Neural cell (in vitro differentiated cells): Measurements from ENCODE around the gene EZR. TPM values are rescaled to one million over a fixed set of nuclear protein-coding genes. Genes with fewer than 3 reads are reported as not detected.

Experiments used
- H2AFZ ChIP-seq: fragments of 200-600, 300-800 bp; sonication (generic), shearing (Covaris generic); 2 replicates; pipeline ENCODE4 v1.6.0; 2014; ENCODE audit warnings: low read depth, mild to moderate bottlenecking, antibody characterized with exemption, low read length, moderate library complexity
- H3F3A ChIP-seq: fragments of 200-600 bp; shearing (Covaris generic); 2 replicates; pipeline ENCODE4 v1.6.1; 2016; ENCODE audit warnings: mild to moderate bottlenecking, moderate library complexity, mixed read lengths, antibody characterized with exemption, low read length; ENCODE audit not compliant: insufficient read depth, poor library complexity, severe bottlenecking
- H3K27ac ChIP-seq: fragments of 200-600, 300-800 bp; sonication (generic), shearing (Covaris generic); 2 replicates; pipeline ENCODE4 v1.5.1; 2014; ENCODE audit warnings: mild to moderate bottlenecking, low read length, moderate library complexity
- H3K27me3 ChIP-seq: fragments of 300-800, 200-600 bp; sonication (generic), shearing (Covaris generic); 2 replicates; pipeline ENCODE4 v1.6.0; 2014; ENCODE audit warnings: mild to moderate bottlenecking, low read depth, low read length, moderate library complexity; ENCODE audit not compliant: insufficient read depth
- H3K36me3 ChIP-seq: fragments of 300-800, 200-600 bp; sonication (generic), shearing (Covaris generic); 2 replicates; pipeline ENCODE4 v1.5.1; 2014; ENCODE audit warnings: mild to moderate bottlenecking, antibody characterized with exemption, low read length, moderate library complexity; ENCODE audit not compliant: insufficient read depth
- H3K4me2 ChIP-seq: fragments of 300-800, 200-600 bp; sonication (generic), shearing (Covaris generic); 2 replicates; pipeline ENCODE4 v1.6.0; 2014; ENCODE audit warnings: mild to moderate bottlenecking, low read length
- H3K4me3 ChIP-seq: fragments of 300-800, 200-600 bp; sonication (generic), shearing (Covaris generic); 2 replicates; pipeline ENCODE4 v1.5.1; 2014; ENCODE audit warnings: mild to moderate bottlenecking, low read length, moderate library complexity
- H3K79me2 ChIP-seq: fragments of 200-600 bp; shearing (Covaris generic); replicated peaks from 2 replicates; pipeline ENCODE4 v1.6.0; 2014; ENCODE audit warnings: mild to moderate bottlenecking, low read length, moderate library complexity; ENCODE audit not compliant: insufficient read depth
- H3K9ac ChIP-seq: fragments of 300-800, 200-600 bp; sonication (generic), shearing (Covaris generic); 2 replicates; pipeline ENCODE4 v1.6.1; 2016; ENCODE audit warnings: mild to moderate bottlenecking, low read length, mixed read lengths
- H3K9me2 ChIP-seq: fragments of 200-600 bp; shearing (Covaris generic); 2 replicates; pipeline ENCODE4 v1.6.1; 2016; ENCODE audit warnings: mild to moderate bottlenecking, low read length, mixed read lengths; ENCODE audit not compliant: insufficient read depth
- H3K9me3 ChIP-seq: fragments of 200-600, 300-800 bp; sonication (generic), shearing (Covaris generic); 2 replicates; pipeline ENCODE4 v1.6.1; 2016; ENCODE audit warnings: mild to moderate bottlenecking, mixed run types, low read length, moderate library complexity, mixed read lengths
- H4K20me1 ChIP-seq: fragments of 200-600 bp; shearing (Covaris generic); 2 replicates; pipeline ENCODE4 v1.6.1; 2016; ENCODE audit warnings: mild to moderate bottlenecking, mixed run types; ENCODE audit not compliant: insufficient read depth
- EP300 ChIP-seq: fragments of 450-650 bp; conservative IDR thresholded peaks from 2 replicates; pipeline ENCODE4 v1.6.1; 2014; ENCODE audit warnings: antibody characterized with exemption, mild to moderate bottlenecking, moderate library complexity; ENCODE audit not compliant: poor library complexity, severe bottlenecking
- EZH2 ChIP-seq: fragments of 200-600, 300-800 bp; shearing (Covaris generic), sonication (generic); IDR thresholded peaks from 2 replicates; pipeline ENCODE4 v1.6.1; 2014; ENCODE audit warnings: antibody characterized with exemption, low read length, borderline replicate concordance, mild to moderate bottlenecking; ENCODE audit not compliant: insufficient read depth, poor library complexity, severe bottlenecking
- MXI1 ChIP-seq: fragments of 450-650 bp; conservative IDR thresholded peaks from 2 replicates; pipeline ENCODE4 v1.6.1; 2014; ENCODE audit warnings: antibody characterized with exemption, mild to moderate bottlenecking; ENCODE audit not compliant: poor library complexity, severe bottlenecking
- POLR2AphosphoS5 ChIP-seq: IDR thresholded peaks from 2 replicates; pipeline ENCODE4 v1.6.1; 2012
- RAD21 ChIP-seq: fragments of 450-650 bp; conservative IDR thresholded peaks from 2 replicates; pipeline ENCODE4 v1.6.1; 2014; ENCODE audit warnings: antibody characterized with exemption, mild to moderate bottlenecking, moderate library complexity
- SMC3 ChIP-seq: fragments of 450-650 bp; conservative IDR thresholded peaks from 2 replicates; pipeline ENCODE4 v1.6.1; 2014; ENCODE audit warnings: antibody characterized with exemption, mild to moderate bottlenecking, moderate library complexity; ENCODE audit not compliant: poor library complexity
- TAF1 ChIP-seq: IDR thresholded peaks from 2 replicates; pipeline ENCODE4 v1.6.1; 2012; ENCODE audit warnings: low read depth
- polyA plus RNA-seq: library from polyadenylated mRNA; depleted of rRNA; stranded (reverse); fragments of >200 nt; gene quantifications from 2 replicates; pipeline ENCODE4 v1.2.3, GENCODE V29; 2014
- TF ChIP-seq, protein P1 (sequence below): IDR thresholded peaks from 2 replicates; pipeline ENCODE4 v1.6.1; 2012; ENCODE audit warnings: borderline replicate concordance
- TF ChIP-seq, protein P2 (sequence below): fragments of 450-650 bp; IDR thresholded peaks from 2 replicates; pipeline ENCODE4 v1.5.1; 2014; ENCODE audit warnings: antibody characterized with exemption, mild to moderate bottlenecking, moderate library complexity; ENCODE audit not compliant: poor library complexity, severe bottlenecking

The EZR gene
- polyA plus RNA-seq, 1 donor from 2014 or later = 1.6 TPM

DNA sequence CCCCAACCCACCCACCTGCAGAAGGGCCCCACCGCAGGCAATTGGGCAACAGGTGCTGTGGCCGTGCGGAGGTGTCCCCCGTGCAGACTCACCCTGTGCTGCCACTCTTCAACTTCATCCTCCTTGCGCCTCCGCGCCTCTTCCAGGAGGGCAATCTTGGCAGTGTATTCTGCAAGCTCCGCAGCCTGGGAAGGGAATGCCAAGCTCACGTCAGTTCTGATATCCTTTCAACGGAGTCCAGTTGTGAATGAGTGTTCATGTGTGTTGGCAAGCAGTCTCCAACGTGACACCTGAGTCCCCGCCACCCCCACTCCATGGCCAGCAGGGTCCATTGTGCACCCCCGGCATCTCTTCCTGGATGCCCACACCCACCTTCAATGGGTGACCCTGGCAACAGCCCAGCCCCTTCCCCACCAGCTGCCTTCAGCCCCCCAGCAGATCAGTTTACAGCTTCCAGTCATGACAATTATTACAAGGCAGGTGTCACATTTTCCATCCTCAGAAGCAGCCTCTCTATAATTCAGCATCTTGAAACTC lies 49.9 kb downstream of the EZR start:
- Histone ChIP-seq H3K36me3 (no peaks in the 10 kb centered on the region), H2AFZ (no peak overlapping the region), H4K20me1 (no peaks in the 10 kb centered on the region), H3F3A (no peaks in the 10 kb centered on the region), H3K4me3 (no peak overlapping the region), H3K4me2 (no peak overlapping the region), H3K9me3 (no peaks in the 10 kb centered on the region), H3K79me2 (no peaks in the 10 kb centered on the region), H3K9me2 (no peaks in the 10 kb centered on the region), H3K9ac (no peak overlapping the region), H3K27me3 (no peaks in the 10 kb centered on the region), H3K27ac (no peak overlapping the region)
- TF ChIP-seq RAD21 (no peak), TAF1 (no peak), SMC3 (no peak), EZH2 (no peak), POLR2AphosphoS5 (no peak), MXI1 (no peak), EP300 (no peak)
- TF ChIP-seq, protein P1, sequence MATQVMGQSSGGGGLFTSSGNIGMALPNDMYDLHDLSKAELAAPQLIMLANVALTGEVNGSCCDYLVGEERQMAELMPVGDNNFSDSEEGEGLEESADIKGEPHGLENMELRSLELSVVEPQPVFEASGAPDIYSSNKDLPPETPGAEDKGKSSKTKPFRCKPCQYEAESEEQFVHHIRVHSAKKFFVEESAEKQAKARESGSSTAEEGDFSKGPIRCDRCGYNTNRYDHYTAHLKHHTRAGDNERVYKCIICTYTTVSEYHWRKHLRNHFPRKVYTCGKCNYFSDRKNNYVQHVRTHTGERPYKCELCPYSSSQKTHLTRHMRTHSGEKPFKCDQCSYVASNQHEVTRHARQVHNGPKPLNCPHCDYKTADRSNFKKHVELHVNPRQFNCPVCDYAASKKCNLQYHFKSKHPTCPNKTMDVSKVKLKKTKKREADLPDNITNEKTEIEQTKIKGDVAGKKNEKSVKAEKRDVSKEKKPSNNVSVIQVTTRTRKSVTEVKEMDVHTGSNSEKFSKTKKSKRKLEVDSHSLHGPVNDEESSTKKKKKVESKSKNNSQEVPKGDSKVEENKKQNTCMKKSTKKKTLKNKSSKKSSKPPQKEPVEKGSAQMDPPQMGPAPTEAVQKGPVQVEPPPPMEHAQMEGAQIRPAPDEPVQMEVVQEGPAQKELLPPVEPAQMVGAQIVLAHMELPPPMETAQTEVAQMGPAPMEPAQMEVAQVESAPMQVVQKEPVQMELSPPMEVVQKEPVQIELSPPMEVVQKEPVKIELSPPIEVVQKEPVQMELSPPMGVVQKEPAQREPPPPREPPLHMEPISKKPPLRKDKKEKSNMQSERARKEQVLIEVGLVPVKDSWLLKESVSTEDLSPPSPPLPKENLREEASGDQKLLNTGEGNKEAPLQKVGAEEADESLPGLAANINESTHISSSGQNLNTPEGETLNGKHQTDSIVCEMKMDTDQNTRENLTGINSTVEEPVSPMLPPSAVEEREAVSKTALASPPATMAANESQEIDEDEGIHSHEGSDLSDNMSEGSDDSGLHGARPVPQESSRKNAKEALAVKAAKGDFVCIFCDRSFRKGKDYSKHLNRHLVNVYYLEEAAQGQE = no peak
- TF ChIP-seq, protein P2, sequence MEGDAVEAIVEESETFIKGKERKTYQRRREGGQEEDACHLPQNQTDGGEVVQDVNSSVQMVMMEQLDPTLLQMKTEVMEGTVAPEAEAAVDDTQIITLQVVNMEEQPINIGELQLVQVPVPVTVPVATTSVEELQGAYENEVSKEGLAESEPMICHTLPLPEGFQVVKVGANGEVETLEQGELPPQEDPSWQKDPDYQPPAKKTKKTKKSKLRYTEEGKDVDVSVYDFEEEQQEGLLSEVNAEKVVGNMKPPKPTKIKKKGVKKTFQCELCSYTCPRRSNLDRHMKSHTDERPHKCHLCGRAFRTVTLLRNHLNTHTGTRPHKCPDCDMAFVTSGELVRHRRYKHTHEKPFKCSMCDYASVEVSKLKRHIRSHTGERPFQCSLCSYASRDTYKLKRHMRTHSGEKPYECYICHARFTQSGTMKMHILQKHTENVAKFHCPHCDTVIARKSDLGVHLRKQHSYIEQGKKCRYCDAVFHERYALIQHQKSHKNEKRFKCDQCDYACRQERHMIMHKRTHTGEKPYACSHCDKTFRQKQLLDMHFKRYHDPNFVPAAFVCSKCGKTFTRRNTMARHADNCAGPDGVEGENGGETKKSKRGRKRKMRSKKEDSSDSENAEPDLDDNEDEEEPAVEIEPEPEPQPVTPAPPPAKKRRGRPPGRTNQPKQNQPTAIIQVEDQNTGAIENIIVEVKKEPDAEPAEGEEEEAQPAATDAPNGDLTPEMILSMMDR = no peak

DNA sequence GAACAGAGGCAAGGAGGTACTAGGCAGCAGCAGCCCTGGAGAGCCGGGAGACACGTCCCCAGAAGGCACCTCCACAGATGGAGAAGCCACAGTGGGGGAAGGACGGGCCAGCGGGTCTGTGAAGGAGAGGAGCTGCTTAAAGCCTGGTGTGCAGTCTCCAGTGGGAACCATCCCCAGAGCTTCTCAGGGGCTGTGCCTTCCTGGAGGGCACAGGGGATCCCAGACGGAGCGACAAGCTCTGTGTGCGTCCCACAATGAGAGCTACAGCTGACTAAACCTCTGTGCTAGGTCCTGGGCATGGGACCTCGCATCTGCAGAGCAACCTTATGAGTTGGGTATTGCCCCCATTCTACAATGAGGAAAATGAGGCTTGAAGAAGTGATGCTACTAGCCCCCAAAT lies 50.7 kb downstream of the EZR start:
- Histone ChIP-seq H3K27me3 (no peaks in the 10 kb centered on the region), H3K9me3 (no peaks in the 10 kb centered on the region), H3K27ac (no peak overlapping the region), H3K9me2 (no peaks in the 10 kb centered on the region), H4K20me1 (no peaks in the 10 kb centered on the region), H3K9ac (no peak overlapping the region), H3K36me3 (no peaks in the 10 kb centered on the region), H3F3A (no peaks in the 10 kb centered on the region), H2AFZ (no peak overlapping the region), H3K4me2 (no peak overlapping the region), H3K4me3 (no peak overlapping the region), H3K79me2 (no peaks in the 10 kb centered on the region)
- TF ChIP-seq POLR2AphosphoS5 (no peak), SMC3 (no peak), EP300 (no peak), RAD21 (no peak), TAF1 (no peak), MXI1 (no peak), EZH2 (no peak)
- TF ChIP-seq, protein P1 = no peak
- TF ChIP-seq, protein P2 = no peak
